Esophagus muscularis mucosa (tissue), 4 donors: ENCODE data around the gene SLC38A10.

ENCODE experiments used
- CTCF ChIP-seq, 3 experiments: fragments of 200-600 bp in 2 of 3; fragments of 450-650 bp in 1 of 3; sonication (generic) in 2 of 3; IDR thresholded peaks; one replicate each; pipeline ENCODE4 v1.5.1; 2017 to 2019; ENCODE audit warnings: antibody characterized with exemption in 3 of 3, mild to moderate bottlenecking in 2 of 3, moderate library complexity in 1 of 3
- EP300 ChIP-seq: sonication (generic); formaldehyde crosslinking; IDR thresholded peaks from one replicate; pipeline ENCODE4 v1.6.1; 2017; ENCODE audit warnings: antibody characterized with exemption
- POLR2A ChIP-seq: fragments of 450-650 bp; IDR thresholded peaks from one replicate; pipeline ENCODE4 v1.6.1; 2017; ENCODE audit warnings: antibody characterized with exemption, moderate library complexity, mild to moderate bottlenecking, low read depth

GRCh38 chr17:81264640-81265039 lies 30.5 kb downstream of the SLC38A10 start:
- no peak for TF ChIP-seq CTCF (IDR thresholded peaks at IDR 0.05)
- TF ChIP-seq POLR2A, result no peak
- no peak for TF ChIP-seq EP300
